K562 (cell line): ENCODE data around the gene RNF26. TPM values are rescaled to one million over a fixed set of nuclear protein-coding genes. Genes with fewer than 3 reads are reported as not detected.

Experiments used
- CBX1 ChIP-seq: sonication (generic); IDR thresholded peaks from 2 replicates; pipeline ENCODE4 v1.6.1; 2016; ENCODE audit warnings: antibody characterized with exemption, low read depth, mild to moderate bottlenecking
- HDAC1 ChIP-seq, 2 experiments: fragments of 450-650 bp; IDR thresholded peaks; 2 replicates each; pipeline ENCODE4 v1.6.1; 2016 to 2017; ENCODE audit warnings: inconsistent platforms in 1 of 2, mild to moderate bottlenecking in 1 of 2, moderate library complexity in 1 of 2
- PHF21A ChIP-seq: fragments of 450-650 bp; IDR thresholded peaks from 2 replicates; pipeline ENCODE4 v1.6.1; 2017; ENCODE audit warnings: low read depth, borderline replicate concordance
- RBM17 ChIP-seq: fragments of 200-400 bp; formaldehyde crosslinking; IDR thresholded peaks from 2 replicates; pipeline ENCODE4 v1.6.1; 2017; ENCODE audit warnings: low read depth, mild to moderate bottlenecking, low read length, borderline replicate concordance
- RERE ChIP-seq: sonication (generic); formaldehyde crosslinking; IDR thresholded peaks from 2 replicates; pipeline ENCODE4 v1.8.0; 2023; ENCODE audit warnings: missing genetic modification reagents, mild to moderate bottlenecking, borderline replicate concordance
- ZC3H4 ChIP-seq: sonication (generic); formaldehyde crosslinking; IDR thresholded peaks from 2 replicates; pipeline ENCODE4 v1.9.0; 2021; ENCODE audit warnings: missing genetic modification reagents, borderline replicate concordance
- ZNF592 ChIP-seq: fragments of 450-650 bp; IDR thresholded peaks from 2 replicates; pipeline ENCODE4 v1.6.1; 2017; ENCODE audit warnings: antibody characterized with exemption, mild to moderate bottlenecking
- ZNF695 ChIP-seq: fragments of 450-650 bp; formaldehyde crosslinking; IDR thresholded peaks from 2 replicates; pipeline ENCODE4 v1.4.0; 2020; ENCODE audit warnings: mild to moderate bottlenecking, moderate library complexity
- ZNF780A ChIP-seq: fragments of 250-450 bp; sonication (Bioruptor Pico); IDR thresholded peaks from 2 replicates; pipeline ENCODE4 v1.5.0; 2021; ENCODE audit warnings: mild to moderate bottlenecking
- polyA plus RNA-seq, 8 experiments: library from polyadenylated mRNA; depleted of rRNA in 4 of 8; stranded (reverse) in 5 of 8; unstranded in 3 of 8; fragments of >200 nt; fragmentation: Nextera tagmentation in 2 of 8; fragmentation: Illumina TruSeq in 1 of 8; extraction: Ambion mirVana in 2 of 8; extraction: Trizol in 1 of 8; gene quantifications; 2 replicates each; pipeline versions ENCODE4 v1.2.1 to v1.2.3, GENCODE V29; 2011 to 2014; ENCODE audit warnings: inconsistent platforms in 1 of 8, missing spikeins in 1 of 8
- total RNA-seq, 7 experiments: library from RNA; depleted of rRNA in 6 of 7; stranded (reverse); fragments of >200 nt in 6 of 7; fragmentation: Illumina TruSeq in 2 of 7; extraction: Trizol in 2 of 7; gene quantifications; 2 replicates each; pipeline versions ENCODE4 v1.2.1 to v1.2.3, GENCODE V29; 2011 to 2021; ENCODE audit warnings: low replicate concordance in 1 of 7
- TF ChIP-seq, protein P1 (sequence below): fragments of 450-650 bp; IDR thresholded peaks from 2 replicates; pipeline ENCODE4 v1.6.1; 2016; ENCODE audit warnings: antibody characterized with exemption
- TF ChIP-seq, protein P2 (sequence below): IDR thresholded peaks from 2 replicates; pipeline ENCODE4 v1.6.1; 2016; ENCODE audit warnings: missing genetic modification characterization, missing compliant biosample characterization

RNF26 gene
- total and polyA plus RNA-seq, 9 of the 15 experiments (the other 6 are each of a cell fraction or from before 2014, with no cell fraction given), result 5.3 to 53.6 (median 12.7) TPM

GRCh38 chr11:119339589-119340334 lies 5.4 kb downstream of the RNF26 start (continued):
- TF ChIP-seq, protein P1, sequence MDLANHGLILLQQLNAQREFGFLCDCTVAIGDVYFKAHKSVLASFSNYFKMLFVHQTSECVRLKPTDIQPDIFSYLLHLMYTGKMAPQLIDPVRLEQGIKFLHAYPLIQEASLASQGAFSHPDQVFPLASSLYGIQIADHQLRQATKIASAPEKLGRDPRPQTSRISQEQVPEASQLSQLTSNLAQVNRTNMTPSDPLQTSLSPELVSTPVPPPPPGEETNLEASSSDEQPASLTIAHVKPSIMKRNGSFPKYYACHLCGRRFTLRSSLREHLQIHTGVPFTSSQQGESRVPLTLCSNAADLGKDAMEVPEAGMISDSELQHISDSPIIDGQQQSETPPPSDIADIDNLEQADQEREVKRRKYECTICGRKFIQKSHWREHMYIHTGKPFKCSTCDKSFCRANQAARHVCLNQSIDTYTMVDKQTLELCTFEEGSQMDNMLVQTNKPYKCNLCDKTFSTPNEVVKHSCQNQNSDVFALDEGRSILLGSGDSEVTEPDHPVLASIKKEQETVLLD, result no peak
- TF ChIP-seq RERE (CRISPR knock-in tag) (no peak), ZNF780A (CRISPR knock-in tag) (no peak), HDAC1 (IDR thresholded peaks at IDR 0.05) (no peak), RBM17 (no peak), ZNF592 (peak; percentile 93), CBX1 (peak; percentile 81; the same call in 1 of the 2 replicates), ZNF695 (no peak), ZC3H4 (CRISPR knock-in tag) (no peak), PHF21A (no peak)
- TF ChIP-seq, protein P2, sequence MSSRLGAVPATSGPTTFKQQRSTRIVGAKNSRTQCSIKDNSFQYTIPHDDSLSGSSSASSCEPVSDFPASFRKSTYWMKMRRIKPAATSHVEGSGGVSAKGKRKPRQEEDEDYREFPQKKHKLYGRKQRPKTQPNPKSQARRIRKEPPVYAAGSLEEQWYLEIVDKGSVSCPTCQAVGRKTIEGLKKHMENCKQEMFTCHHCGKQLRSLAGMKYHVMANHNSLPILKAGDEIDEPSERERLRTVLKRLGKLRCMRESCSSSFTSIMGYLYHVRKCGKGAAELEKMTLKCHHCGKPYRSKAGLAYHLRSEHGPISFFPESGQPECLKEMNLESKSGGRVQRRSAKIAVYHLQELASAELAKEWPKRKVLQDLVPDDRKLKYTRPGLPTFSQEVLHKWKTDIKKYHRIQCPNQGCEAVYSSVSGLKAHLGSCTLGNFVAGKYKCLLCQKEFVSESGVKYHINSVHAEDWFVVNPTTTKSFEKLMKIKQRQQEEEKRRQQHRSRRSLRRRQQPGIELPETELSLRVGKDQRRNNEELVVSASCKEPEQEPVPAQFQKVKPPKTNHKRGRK (tag), result no peak
